DMS79 (cell line): ENCODE data around the gene RSPH10B2.
"Not testable (repeated sequence)": the region's sequence is repeated elsewhere in the genome, so short reads cannot be mapped to it uniquely, and the experiment has no call there.

ENCODE experiments used
- DNase-seq: peaks from one replicate; lab custom pipeline; 2025; lab: John Stamatoyannopoulos, UW

The RSPH10B2 gene

DNA sequence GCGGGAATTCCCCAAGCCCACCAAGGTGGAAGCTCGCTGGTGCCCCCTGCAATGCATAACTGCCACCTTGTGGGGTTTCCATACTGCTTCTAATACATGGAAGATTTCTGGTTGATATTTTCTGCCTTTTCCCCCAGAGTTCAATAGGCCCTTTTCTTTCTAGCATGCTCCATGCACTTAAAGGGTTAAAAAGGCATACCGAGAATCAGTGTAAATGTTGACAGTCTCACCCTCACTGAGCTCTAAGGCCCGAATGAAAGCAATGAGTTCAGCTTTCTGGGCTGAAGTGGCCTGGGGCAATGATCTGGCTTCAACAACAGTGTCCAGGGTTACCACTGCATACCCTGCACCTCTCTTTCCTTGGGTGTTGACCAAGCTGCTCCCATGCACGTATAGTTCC lies 89.2 kb downstream of the RSPH10B2 start:
- DNase-seq: not testable (repeated sequence)

DNA sequence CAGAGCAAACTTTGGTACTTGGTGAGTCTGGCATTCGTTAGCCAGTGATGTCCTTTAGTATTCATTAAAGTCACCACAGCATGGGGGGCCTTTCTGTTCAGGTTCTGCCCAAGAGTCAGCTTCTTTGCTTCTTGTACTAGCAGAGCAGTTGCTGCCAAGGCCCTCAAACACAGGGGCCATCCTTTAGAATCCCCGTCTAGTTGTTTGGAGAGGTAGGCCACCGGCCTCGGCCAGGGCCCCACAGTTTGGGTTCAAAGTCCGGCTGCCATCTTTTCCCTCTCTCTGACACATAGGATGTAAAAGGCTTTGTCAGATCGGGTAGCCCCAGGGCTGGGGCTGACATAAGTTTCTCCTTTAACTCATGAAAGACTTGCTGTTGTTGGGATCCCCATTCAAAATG lies 89.8 kb downstream of the RSPH10B2 start:
- DNase-seq: not testable (repeated sequence)

DNA sequence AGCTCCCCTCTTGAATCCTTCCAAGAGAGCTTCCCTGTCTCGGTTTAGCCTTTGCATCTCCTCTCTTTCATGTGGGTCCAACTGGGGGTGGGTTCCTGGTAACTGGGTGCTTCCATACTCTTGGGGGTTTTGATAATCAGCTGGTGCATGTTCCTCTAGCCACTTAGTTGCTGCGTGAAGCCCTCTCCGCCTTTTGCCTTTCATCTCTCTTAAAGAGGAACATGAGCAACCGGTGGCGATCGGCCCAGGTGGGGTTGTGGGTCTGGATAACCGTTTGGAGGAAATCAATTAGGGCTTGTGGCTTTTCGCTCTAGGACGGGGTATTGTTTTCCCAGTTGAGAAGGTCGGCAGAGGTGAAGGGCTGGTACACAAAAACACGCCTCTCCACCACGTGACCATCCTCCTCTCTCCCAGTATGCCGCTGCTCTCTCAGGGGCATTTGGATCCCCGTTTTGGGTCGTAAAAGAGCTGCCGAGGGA lies 92.1 kb downstream of the RSPH10B2 start:
- DNase-seq: not testable (repeated sequence)

DNA sequence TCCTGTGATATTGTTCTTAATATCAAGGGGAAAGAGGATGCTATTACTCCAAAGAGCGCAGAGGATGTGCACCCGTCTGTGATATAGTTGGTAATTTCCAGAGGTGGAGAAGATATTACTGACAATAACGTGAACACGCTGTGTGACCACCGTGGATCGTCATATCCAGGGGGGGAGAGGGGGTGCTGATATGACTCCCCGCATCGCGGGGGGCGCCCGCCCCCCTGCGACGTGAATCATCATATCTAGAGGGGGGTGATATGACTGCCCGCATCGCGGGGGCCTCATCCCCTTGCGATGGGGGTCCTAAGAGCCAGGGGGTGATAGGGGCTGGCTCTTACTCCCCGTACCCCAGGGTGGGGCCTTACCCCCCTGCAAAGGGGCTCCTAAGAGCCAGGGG lies 93.8 kb downstream of the RSPH10B2 start:
- not testable (repeated sequence) for DNase-seq
